Transverse colon (tissue), 4 donors: ENCODE results near the gene LRRC4C. TPM values are rescaled to one million over a fixed set of nuclear protein-coding genes. Genes with fewer than 3 reads are reported as not detected.

ENCODE experiments used
- DNase-seq: peaks from one replicate; pipeline ENCODE4 v3.0.0-alpha.2; 2019
- H3K27ac ChIP-seq, 4 donors: fragments of 200-600 bp; sonication (generic); 2 replicates each; pipeline ENCODE4 v1.5.1; 2016 to 2018; ENCODE audit warnings: inconsistent platforms in 4 of 4
- H3K27me3 ChIP-seq: fragments of 200-600 bp; sonication (generic); 2 replicates; pipeline ENCODE4 v1.5.1; 2017; ENCODE audit warnings: inconsistent platforms
- H3K36me3 ChIP-seq, 4 donors: fragments of 200-600 bp; sonication (generic); 2 replicates each; pipeline ENCODE4 v1.5.1; 2017 to 2019; ENCODE audit warnings: inconsistent platforms in 4 of 4
- H3K4me1 ChIP-seq, 4 donors: fragments of 200-600 bp; sonication (generic); 2 replicates each; pipeline ENCODE4 v1.5.1; 2017 to 2020; ENCODE audit warnings: inconsistent platforms in 4 of 4
- H3K4me3 ChIP-seq, 4 donors: fragments of 200-600 bp; sonication (generic); 1 replicate in 1 of 4; 2 replicates in 3 of 4; pipeline versions ENCODE4 v1.5.1 to v1.6.1; 2017 to 2019; ENCODE audit warnings: inconsistent platforms in 4 of 4
- H3K9me3 ChIP-seq, 2 donors: fragments of 200-600 bp; sonication (generic); 2 replicates each; pipeline ENCODE4 v1.5.1; 2017 to 2019; ENCODE audit warnings: inconsistent platforms in 2 of 2
- EP300 ChIP-seq: sonication (generic); formaldehyde crosslinking; IDR thresholded peaks from one replicate; pipeline ENCODE4 v1.6.1; 2017; ENCODE audit warnings: antibody characterized with exemption, low read depth
- POLR2A ChIP-seq: fragments of 450-650 bp; IDR thresholded peaks from one replicate; pipeline ENCODE4 v1.6.1; 2016; ENCODE audit warnings: antibody characterized with exemption, mild to moderate bottlenecking, moderate library complexity
- POLR2AphosphoS5 ChIP-seq, 3 donors: sonication (generic); formaldehyde crosslinking; IDR thresholded peaks; one replicate each; pipeline ENCODE4 v1.6.1; 2016; ENCODE audit warnings: antibody characterized with exemption in 3 of 3
- WGBS, 2 donors: methylation state at CpG; one replicate each; pipeline ENCODE4 v1.1.5; 2018; ENCODE audit warnings: low coverage in 1 of 2; 5-methylcytosine and 5-hydroxymethylcytosine counted together
- in situ Hi-C, 4 donors: fragments of 200-750 bp; cut with MboI; loops; one replicate each; pipeline versions ENCODE4 v1.15.0 to v1.15.1; 2017; ENCODE audit warnings: low sequenced_read_pairs in 3 of 4, low pct_ligation_motif_present in 1 of 4, low pct_unique_long_range_greater_than_20kb in 1 of 4
- intact Hi-C: fragments of 100-400 bp; cut with DNase I; formaldehyde crosslinking; loops from one replicate; pipeline ENCODE4 v1.15.1; 2023; ENCODE audit warnings: low total_unique reads
- total RNA-seq, 4 donors: library from RNA; depleted of rRNA; stranded (reverse); fragments of >200 nt; gene quantifications; one replicate each; pipeline ENCODE4 v1.1.0, GENCODE V29; 2016
- TF ChIP-seq, protein P1 (sequence below), 5 experiments: fragments of 200-600 bp in 3 of 5; fragments of 450-650 bp in 2 of 5; sonication (generic) in 3 of 5; IDR thresholded peaks; 1 replicate in 2 of 5; 2 replicates in 3 of 5; pipeline ENCODE4 v1.5.1; 2016 to 2017; ENCODE audit warnings: antibody characterized with exemption in 5 of 5, inconsistent platforms in 3 of 5, mild to moderate bottlenecking in 2 of 5, moderate library complexity in 1 of 5

Gene LRRC4C
- total RNA-seq, 4 donors from 2014 or later, result 0.55 to 1.9 (median 0.64) TPM; not detected in 1

DNA sequence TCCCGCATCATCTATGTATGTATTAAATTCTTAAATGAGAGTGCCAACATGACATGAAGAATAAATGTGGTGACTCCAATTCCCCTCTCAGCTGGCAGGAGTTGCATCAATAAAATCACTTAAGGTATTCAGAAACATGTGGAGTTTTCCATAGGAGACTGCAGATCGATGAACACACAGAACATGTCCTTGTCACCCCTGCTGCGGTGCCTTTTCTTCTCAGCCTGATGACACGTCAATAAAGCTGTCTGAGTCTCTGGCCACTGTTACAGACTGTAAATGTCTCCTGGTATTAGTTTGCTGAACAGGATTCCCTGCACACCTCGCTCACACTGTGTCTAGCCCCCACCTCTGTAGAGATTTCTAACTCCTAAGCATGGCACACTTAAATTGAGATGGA, 460.5 kb downstream of the LRRC4C start:
- no peak for DNase-seq
- intact Hi-C loops, result no loop called here

DNA sequence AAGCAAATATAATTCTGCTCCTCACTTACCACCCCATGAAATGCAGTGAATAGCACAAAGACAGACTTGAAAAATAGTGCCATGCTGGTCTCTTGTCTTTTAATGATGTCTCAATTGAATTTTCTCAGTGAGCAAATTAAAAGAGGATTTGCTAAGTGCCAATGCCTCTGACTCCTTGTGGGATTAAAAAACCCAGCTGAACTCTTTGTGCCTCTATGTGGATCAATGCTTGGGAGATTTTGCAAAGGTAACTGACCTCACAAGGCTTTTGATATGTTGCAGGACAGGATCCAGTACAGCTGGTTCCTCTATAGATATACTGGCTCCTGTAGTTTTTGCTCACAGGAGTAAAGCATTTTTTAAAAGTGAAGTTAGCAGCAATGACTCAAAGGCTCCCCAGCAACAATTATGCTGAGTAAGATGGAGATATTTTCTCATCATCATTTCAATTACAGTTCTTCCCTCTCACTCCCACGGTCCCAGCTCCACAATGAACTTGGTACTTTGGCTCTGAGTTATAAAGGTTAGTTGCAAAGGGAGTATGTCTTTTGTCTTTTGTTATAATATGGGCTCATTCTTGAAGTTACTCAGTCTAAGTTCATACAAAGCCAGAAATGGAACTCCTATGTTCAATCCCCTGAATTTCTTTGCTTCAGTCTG, 471.5 kb downstream of the LRRC4C start:
- intact Hi-C loops (no loop called here), in situ Hi-C loops (no loop called here)
- Histone ChIP-seq H3K27ac (no peak overlapping the region), H3K9me3 (no peaks in the 10 kb centered on the region), H3K27me3 (no peaks in the 10 kb centered on the region), H3K36me3 (no peaks in the 10 kb centered on the region), H3K4me3 (no peak overlapping the region), H3K4me1 (no peaks in the 10 kb centered on the region)
- 0 to 31% methylated on average over 1 of the region's 1 CpG for WGBS, 2 donors
- TF ChIP-seq, protein P1, sequence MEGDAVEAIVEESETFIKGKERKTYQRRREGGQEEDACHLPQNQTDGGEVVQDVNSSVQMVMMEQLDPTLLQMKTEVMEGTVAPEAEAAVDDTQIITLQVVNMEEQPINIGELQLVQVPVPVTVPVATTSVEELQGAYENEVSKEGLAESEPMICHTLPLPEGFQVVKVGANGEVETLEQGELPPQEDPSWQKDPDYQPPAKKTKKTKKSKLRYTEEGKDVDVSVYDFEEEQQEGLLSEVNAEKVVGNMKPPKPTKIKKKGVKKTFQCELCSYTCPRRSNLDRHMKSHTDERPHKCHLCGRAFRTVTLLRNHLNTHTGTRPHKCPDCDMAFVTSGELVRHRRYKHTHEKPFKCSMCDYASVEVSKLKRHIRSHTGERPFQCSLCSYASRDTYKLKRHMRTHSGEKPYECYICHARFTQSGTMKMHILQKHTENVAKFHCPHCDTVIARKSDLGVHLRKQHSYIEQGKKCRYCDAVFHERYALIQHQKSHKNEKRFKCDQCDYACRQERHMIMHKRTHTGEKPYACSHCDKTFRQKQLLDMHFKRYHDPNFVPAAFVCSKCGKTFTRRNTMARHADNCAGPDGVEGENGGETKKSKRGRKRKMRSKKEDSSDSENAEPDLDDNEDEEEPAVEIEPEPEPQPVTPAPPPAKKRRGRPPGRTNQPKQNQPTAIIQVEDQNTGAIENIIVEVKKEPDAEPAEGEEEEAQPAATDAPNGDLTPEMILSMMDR (IDR thresholded peaks at IDR 0.05), result no peak
- TF ChIP-seq POLR2A (no peak), EP300 (no peak), POLR2AphosphoS5 (IDR thresholded peaks at IDR 0.05) (no peak)
- no peak for DNase-seq

More for the DNA sequence above, 460.5 kb downstream of the LRRC4C start:
- no peak overlapping the region for H3K4me3 ChIP-seq
- in situ Hi-C loops, result no loop called here
- no peaks in the 10 kb centered on the region for H3K9me3 ChIP-seq
- no peaks in the 10 kb centered on the region for H3K36me3 ChIP-seq
- H3K27ac ChIP-seq, result no peak overlapping the region
- no peaks in the 10 kb centered on the region for H3K27me3 ChIP-seq
- TF ChIP-seq POLR2A (no peak), EP300 (no peak)
- WGBS, 2 donors, result 72 to 100% methylated on average over 1 to 5 of the region's 5 CpGs
- H3K4me1 ChIP-seq, result no peaks in the 10 kb centered on the region

DNA sequence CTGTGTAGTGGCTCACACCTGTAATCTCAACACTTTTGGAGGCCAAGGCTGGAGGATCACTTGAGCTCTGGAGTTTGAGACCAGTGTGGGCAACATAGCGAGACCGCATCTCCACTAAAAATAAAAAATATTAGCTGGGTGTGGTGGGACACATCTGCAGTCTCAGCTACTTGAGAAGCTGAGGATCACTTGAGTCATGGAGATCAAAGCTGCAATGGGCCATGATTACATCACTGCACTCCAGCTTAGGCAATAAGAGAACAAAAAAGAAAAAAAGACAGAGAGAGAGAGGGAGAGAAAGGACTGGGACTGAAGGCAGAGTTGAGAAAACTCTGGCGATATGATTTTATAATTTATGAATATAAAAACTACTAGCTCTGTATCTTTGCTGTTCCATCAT, 473.1 kb downstream of the LRRC4C start:
- DNase-seq, result no peak

DNA sequence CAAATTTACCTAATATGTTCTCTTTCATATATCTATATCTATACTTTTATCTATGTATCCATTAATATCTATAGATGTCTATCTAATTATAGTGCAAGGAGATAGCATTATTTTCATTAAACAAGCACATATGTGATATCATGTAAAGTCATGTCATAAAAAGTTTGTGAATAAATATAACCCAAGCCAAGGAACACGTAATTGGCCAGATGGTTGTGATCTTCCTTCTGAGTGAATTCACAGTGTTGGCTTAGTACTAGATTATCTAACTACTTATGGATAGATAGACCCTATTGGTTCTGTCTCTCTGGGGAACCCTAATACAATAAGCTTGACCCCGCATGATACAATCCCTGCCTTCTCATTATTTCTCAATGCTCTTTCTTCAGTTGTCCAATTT, 484.4 kb downstream of the LRRC4C start:
- TF ChIP-seq, protein P1 (IDR thresholded peaks at IDR 0.05), result no peak
- TF ChIP-seq EP300 (no peak), POLR2A (no peak)
- H3K4me3 ChIP-seq, result no peak overlapping the region
- no peaks in the 10 kb centered on the region for H3K36me3 ChIP-seq
- H3K4me1 ChIP-seq, result no peaks in the 10 kb centered on the region
- H3K27ac ChIP-seq, result no peak overlapping the region
- intact Hi-C loops (no loop called here), in situ Hi-C loops (no loop called here)
- peaks cover 0 to 9% of the 10 kb centered on the region in 2 donors for H3K9me3 ChIP-seq
- WGBS, 2 donors, result 74 to 79% methylated on average over 2 of the region's 2 CpGs
- H3K27me3 ChIP-seq, result no peaks in the 10 kb centered on the region
- no peak for DNase-seq

More for the DNA sequence above, 473.1 kb downstream of the LRRC4C start:
- in situ Hi-C loops, result no loop called here
- intact Hi-C loops, result no loop called here
- 97 to 100% methylated on average over 1 to 3 of the region's 3 CpGs for WGBS, 2 donors
- H3K4me3 ChIP-seq, result no peak overlapping the region
- no peaks in the 10 kb centered on the region for H3K27me3 ChIP-seq
- no peak overlapping the region for H3K27ac ChIP-seq
- no peaks in the 10 kb centered on the region for H3K36me3 ChIP-seq
- TF ChIP-seq POLR2AphosphoS5 (IDR thresholded peaks at IDR 0.05) (no peak), POLR2A (no peak), EP300 (no peak)
- TF ChIP-seq, protein P1 (IDR thresholded peaks at IDR 0.05), result no peak
- H3K4me1 ChIP-seq, result no peaks in the 10 kb centered on the region
- no peaks in the 10 kb centered on the region for H3K9me3 ChIP-seq
